ENCODE data around the gene SEC61A2. TPM values are rescaled to one million over a fixed set of nuclear protein-coding genes. Genes with fewer than 3 reads are reported as not detected.

Gene SEC61A2
- total and polyA plus RNA-seq, 2 of the 4 experiments (the other 2 are of a cell fraction), result 6.8 to 10.3 TPM

- Histone ChIP-seq H3K18ac (ENCODE audit: low read depth, low read length) (no peak overlapping the region), H3K27me3 (ENCODE audit: control insufficient read depth, insufficient read depth, low read length) (no peaks in the 10 kb centered on the region), H3K9me3 (ENCODE audit: control insufficient read depth, insufficient read depth, low read length) (no peaks in the 10 kb centered on the region), H3K23ac (ENCODE audit: low read depth, low read length) (no peak overlapping the region), H2BK5ac (ENCODE audit: low read depth, low read length, poor library complexity, severe bottlenecking) (no peak overlapping the region), H4K5ac (ENCODE audit: low read depth, low read length) (no peak overlapping the region), H3K27ac (ENCODE audit: insufficient read depth, low read length) (no peak overlapping the region), H3K36me3 (ENCODE audit: control insufficient read depth, insufficient read depth, low read length) (peaks cover 35% of the 10 kb centered on the region), H2BK15ac (ENCODE audit: low read depth, low read length) (no peak overlapping the region), H2AK5ac (ENCODE audit: low read depth, low read length) (no peak overlapping the region), H2BK20ac (ENCODE audit: low read depth, low read length) (no peak overlapping the region), H2AK9ac (replicated peaks; ENCODE audit: low read depth, low read length, poor library complexity) (no peak overlapping the region), H4K20me1 (ENCODE audit: insufficient read depth, low read length) (no peaks in the 10 kb centered on the region), H2AFZ (replicated peaks; ENCODE audit: low read length, poor library complexity) (no peak overlapping the region), H3K79me1 (ENCODE audit: low read depth in 1 of 2, low read length in 2 of 2) (peaks cover 0 to 12% of the 10 kb centered on the region in 2 experiments; a peak in 2 of 4 replicates), H3K4me3 (ENCODE audit: insufficient read depth, low read depth, low read length) (no peak overlapping the region), H4K91ac (ENCODE audit: insufficient read depth, low read depth, low read length) (no peak overlapping the region), H2BK120ac (ENCODE audit: low read depth, low read length) (no peak overlapping the region), H3K4me1 (ENCODE audit: control insufficient read depth, insufficient read depth, low read length) (no peaks in the 10 kb centered on the region), H3K9me1 (ENCODE audit: insufficient read depth, low read length) (0 out of 2 replicates have a peak, but pooled peaks cover 6% of the 10 kb centered on the region), H3K56ac (ENCODE audit: extremely low read depth, insufficient read depth, low read length) (no peak overlapping the region), H3K14ac (replicated peaks; ENCODE audit: low read depth, low read length) (no peak overlapping the region), H3K4me2 (ENCODE audit: low read depth, low read length) (no peak overlapping the region), H4K8ac (ENCODE audit: low read depth in 2 of 2, low read length in 2 of 2) (no peak overlapping the region), H3K9ac (ENCODE audit: low read depth, low read length) (no peak overlapping the region), H3K4ac (ENCODE audit: low read depth, low read length) (no peak overlapping the region)
- CTCF ChIA-PET, result interaction anchor here (0.5 kb wide), 1 partner anchor 158 kb away, joined by 3 read pairs; no protein-coding TSS in a partner anchor
- POLR2A ChIA-PET (ENCODE audit: unreplicated experiment), result no interaction called here
- no peak for TF ChIP-seq BHLHE40 (IDR thresholded peaks at IDR 0.05; ENCODE audit: low read depth, low read length)
- no peak for TF ChIP-seq ELK1 (IDR thresholded peaks at IDR 0.05; ENCODE audit: borderline replicate concordance, low read depth, low read length)
- no peak for TF ChIP-seq POLR2A (IDR thresholded peaks at IDR 0.05; ENCODE audit: low read depth, low read length)
- TF ChIP-seq CHD1 (IDR thresholded peaks at IDR 0.05; ENCODE audit: low read depth, low read length), result no peak
- no peak for TF ChIP-seq USF2 (IDR thresholded peaks at IDR 0.05; ENCODE audit: low read depth, low read length)
- TF ChIP-seq SMC3 (IDR thresholded peaks at IDR 0.05; ENCODE audit: low read depth, low read length), result no peak
- TF ChIP-seq MXI1 (IDR thresholded peaks at IDR 0.05; ENCODE audit: borderline replicate concordance, low read depth, low read length), result no peak
- TF ChIP-seq RFX5 (IDR thresholded peaks at IDR 0.05; ENCODE audit: low read depth, low read length), result no peak
- ATAC-seq (ENCODE audit: low read depth) (no peak), DNase-seq (no peak)
- dilution Hi-C loops (cut with HindIII; ENCODE audit: low sequenced_read_pairs, unreplicated experiment), result no loop called here
- no CpG with 5 or more reads among the region's 3 CpGs for WGBS, 2 experiments (ENCODE audit: extremely low coverage in 2 of 2, insufficient read length in 1 of 2)
- intact Hi-C loops (cut with micrococcal nuclease), result no loop called here
- no TSS peak for BruUV-seq (replicated peaks)
- in situ Hi-C loops (cut with MboI; ENCODE audit: low sequenced_read_pairs), result no loop called here
Observed at GRCh38 chr10:12144538-12144937, 15.1 kb downstream of the SEC61A2 start.
